Mucosa of gallbladder (tissue), 1 donor: ENCODE data around the gene FOXN3. TPM values are rescaled to one million over a fixed set of nuclear protein-coding genes. Genes with fewer than 3 reads are reported as not detected.

Experiments
- DNase-seq: peaks from one replicate; pipeline ENCODE4 v3.0.0-alpha.2; 2020; ENCODE audit warnings: low spot score
- total RNA-seq: library from RNA; stranded (reverse); gene quantifications from one replicate; pipeline ENCODE4 v1.2.1, GENCODE V29; 2021
- donor health status: DM: no; HTN: no; CAD: no.

Gene FOXN3
- total RNA-seq, 1 donor from 2014 or later = 63.0 TPM

GRCh38 chr14:89384023-89384422 is 33.0 kb downstream of the FOXN3 start:
- DNase-seq = no peak

- no peak for DNase-seq
Observed at GRCh38 chr14:89382901-89383845, 33.9 kb downstream of the FOXN3 start.

- no peak for DNase-seq
Observed at GRCh38 chr14:89382487-89382886, 34.5 kb downstream of the FOXN3 start.

GRCh38 chr14:89379891-89380820 is 36.9 kb downstream of the FOXN3 start:
- DNase-seq = no peak

- no peak for DNase-seq
Observed at GRCh38 chr14:89379006-89379405, 38.0 kb downstream of the FOXN3 start.

GRCh38 chr14:89378119-89378518 is 38.9 kb downstream of the FOXN3 start:
- no peak for DNase-seq

GRCh38 chr14:89377544-89377943 is 39.5 kb downstream of the FOXN3 start:
- DNase-seq = no peak

- no peak for DNase-seq
Observed at GRCh38 chr14:89374908-89375307, 42.1 kb downstream of the FOXN3 start.

- DNase-seq = no peak
Observed at GRCh38 chr14:89373185-89373584, 43.8 kb downstream of the FOXN3 start.

GRCh38 chr14:89372512-89372883 is 44.5 kb downstream of the FOXN3 start:
- DNase-seq = no peak

GRCh38 chr14:89371585-89372511 is 45.2 kb downstream of the FOXN3 start:
- no peak for DNase-seq

GRCh38 chr14:89370781-89371180 is 46.3 kb downstream of the FOXN3 start:
- DNase-seq = no peak

- no peak for DNase-seq
Observed at GRCh38 chr14:89370381-89370780, 46.7 kb downstream of the FOXN3 start.

GRCh38 chr14:89369656-89370055 is 47.4 kb downstream of the FOXN3 start:
- DNase-seq = no peak

GRCh38 chr14:89368490-89369477 is 48.2 kb downstream of the FOXN3 start:
- no peak for DNase-seq

- DNase-seq = no peak
Observed at GRCh38 chr14:89367779-89368120, 49.3 kb downstream of the FOXN3 start.

GRCh38 chr14:89366864-89367778 is 49.9 kb downstream of the FOXN3 start:
- no peak for DNase-seq

GRCh38 chr14:89365061-89365801 is 51.8 kb downstream of the FOXN3 start:
- no peak for DNase-seq
